Mononuclear cell (primary cell): Measurements from ENCODE around the gene DDX31. TPM values are rescaled to one million over a fixed set of nuclear protein-coding genes. Genes with fewer than 3 reads are reported as not detected.

Experiments used
- H3K27me3 ChIP-seq: 2 replicates; pipeline ENCODE4 v1.6.0; 2011; ENCODE audit warnings: low read length, control low read depth; ENCODE audit not compliant: insufficient read depth
- H3K4me1 ChIP-seq: 2 replicates; pipeline ENCODE4 v1.5.1; 2011; ENCODE audit warnings: mild to moderate bottlenecking, low read length, control low read depth; ENCODE audit not compliant: insufficient read depth
- H3K4me3 ChIP-seq: 2 replicates; pipeline ENCODE4 v1.5.1; 2011; ENCODE audit warnings: mild to moderate bottlenecking, low read length, moderate library complexity
- H3K9me3 ChIP-seq: 2 replicates; pipeline ENCODE4 v1.5.1; 2011; ENCODE audit warnings: low read depth, mild to moderate bottlenecking, control low read depth, low read length
- total RNA-seq: library from RNA; depleted of rRNA; stranded (reverse); fragments of >200 nt; gene quantifications from one replicate; pipeline ENCODE4 v1.2.3, GENCODE V29; 2012

Gene DDX31
- total RNA-seq, 1 donor = 10.3 TPM

GRCh38 chr9:132551556-132551955 is 118.2 kb downstream of the DDX31 start:
- H3K27me3 ChIP-seq = no peaks in the 10 kb centered on the region
- H3K9me3 ChIP-seq = no peaks in the 10 kb centered on the region
- no peaks in the 10 kb centered on the region for H3K4me1 ChIP-seq
- no peak overlapping the region for H3K4me3 ChIP-seq

DNA sequence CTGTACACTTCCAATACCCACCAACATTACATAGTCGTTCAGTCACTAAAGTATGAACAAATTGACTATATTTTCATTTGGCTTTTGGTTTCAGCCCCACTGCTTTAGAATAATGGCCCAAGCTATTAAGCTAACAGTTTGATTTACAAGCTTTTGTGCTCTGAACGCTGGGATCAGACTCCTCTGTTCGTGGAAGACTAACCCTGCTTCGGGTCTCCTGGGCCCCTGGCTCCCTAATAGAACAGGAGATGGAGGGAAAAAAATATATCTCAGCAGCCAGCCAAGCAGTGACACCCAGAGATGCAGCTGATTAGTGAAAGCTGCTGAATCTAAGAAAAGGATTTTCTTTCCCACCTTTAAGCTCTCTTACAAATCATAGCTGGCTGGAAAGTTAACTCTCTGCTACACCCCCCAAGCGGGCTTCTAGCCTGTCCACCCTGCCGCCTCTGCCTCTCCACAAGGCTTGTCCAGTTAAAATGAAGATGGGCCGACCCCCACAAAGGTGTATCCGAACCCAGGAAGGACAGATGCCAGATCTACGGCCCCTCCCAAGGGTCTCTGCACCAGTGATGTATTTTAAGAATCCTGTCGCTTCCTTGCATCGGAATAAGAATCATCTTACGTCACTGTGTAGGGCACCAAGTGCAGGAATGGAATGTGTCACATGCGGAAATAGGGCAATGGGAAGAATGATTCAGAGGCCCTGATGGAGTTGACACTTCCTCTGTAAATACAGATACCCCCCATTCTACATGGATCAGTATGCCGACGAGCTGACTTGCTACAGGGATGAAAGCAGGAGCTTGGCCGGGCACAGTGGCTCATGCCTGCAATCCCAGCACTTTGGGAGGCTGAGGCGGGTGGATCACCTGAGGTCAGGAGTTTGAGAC is 120.8 kb downstream of the DDX31 start:
- Histone ChIP-seq H3K4me3 (no peak overlapping the region), H3K9me3 (no peaks in the 10 kb centered on the region), H3K4me1 (no peaks in the 10 kb centered on the region), H3K27me3 (no peaks in the 10 kb centered on the region)

GRCh38 chr9:132547976-132548730 is 121.6 kb downstream of the DDX31 start:
- Histone ChIP-seq H3K4me3 (no peak overlapping the region), H3K4me1 (no peaks in the 10 kb centered on the region), H3K27me3 (no peaks in the 10 kb centered on the region), H3K9me3 (no peaks in the 10 kb centered on the region)

DNA sequence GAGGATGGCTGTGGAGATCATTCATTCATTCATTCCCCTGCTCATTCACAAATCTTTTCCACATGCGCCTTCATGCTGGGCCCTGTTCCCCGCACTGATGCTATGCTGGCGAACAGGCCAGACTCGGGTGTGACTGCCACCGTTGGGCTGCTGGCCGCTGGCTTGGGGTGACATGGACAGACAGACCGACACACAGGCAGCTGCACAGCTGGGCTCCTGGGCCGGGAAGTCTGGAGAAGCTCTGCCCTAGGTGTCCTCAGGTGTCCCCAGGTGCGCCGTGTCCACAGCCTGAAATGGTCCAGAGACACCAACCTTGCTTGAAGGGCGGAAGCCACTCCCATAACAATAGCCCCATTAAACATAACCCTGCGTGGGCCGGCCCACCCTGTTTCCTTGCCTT is 122.3 kb downstream of the DDX31 start:
- Histone ChIP-seq H3K4me1 (no peaks in the 10 kb centered on the region), H3K4me3 (no peak overlapping the region), H3K9me3 (no peaks in the 10 kb centered on the region), H3K27me3 (no peaks in the 10 kb centered on the region)

GRCh38 chr9:132547052-132547431 is 122.7 kb downstream of the DDX31 start:
- H3K4me3 ChIP-seq = no peak overlapping the region
- H3K27me3 ChIP-seq = no peaks in the 10 kb centered on the region
- no peaks in the 10 kb centered on the region for H3K4me1 ChIP-seq
- no peaks in the 10 kb centered on the region for H3K9me3 ChIP-seq

DNA sequence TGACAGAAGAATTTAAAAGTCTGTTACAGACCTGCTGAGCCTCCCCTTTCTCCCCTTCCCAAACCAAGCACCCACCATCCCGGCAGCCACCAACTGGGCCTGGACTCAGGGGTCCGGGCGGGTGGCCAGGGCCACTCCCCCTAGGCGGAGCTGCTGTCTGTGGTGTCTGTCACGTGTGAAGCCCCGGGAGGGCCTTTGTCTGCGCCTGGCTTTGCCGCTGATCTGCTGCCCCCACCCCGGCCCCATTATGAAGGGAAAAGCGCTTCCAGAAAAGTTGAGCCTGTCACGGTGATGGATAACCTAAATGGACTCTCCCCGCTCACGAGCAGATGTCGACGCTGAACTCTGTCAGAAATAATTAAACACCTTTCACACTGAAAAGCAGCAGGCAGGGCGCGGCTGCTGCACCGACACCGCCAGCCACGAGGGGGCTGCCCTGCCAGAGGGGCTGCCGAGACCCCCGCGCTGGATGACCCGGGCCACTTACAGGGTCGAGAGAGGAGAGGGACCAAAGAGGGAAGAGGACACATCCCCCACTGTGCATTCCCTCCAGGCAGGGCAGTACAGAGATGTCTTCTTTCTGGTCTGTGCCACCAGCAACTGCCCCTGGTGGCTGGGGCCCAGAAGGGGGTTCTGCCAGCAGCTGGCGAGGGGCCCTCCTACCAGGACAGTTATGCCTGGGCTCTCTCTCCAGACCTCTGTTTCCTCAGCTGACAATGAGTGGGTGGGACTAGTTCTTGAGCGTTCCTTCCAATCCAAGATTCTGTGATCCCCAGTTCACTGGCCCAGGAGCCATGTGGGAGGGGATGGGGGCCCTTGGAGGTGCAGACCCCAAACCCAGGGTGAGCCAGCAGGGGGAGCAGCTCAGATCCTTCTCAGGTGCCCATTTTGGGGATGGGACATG is 123.4 kb downstream of the DDX31 start:
- H3K4me3 ChIP-seq = no peak overlapping the region

GRCh38 chr9:132545578-132545977 is 124.2 kb downstream of the DDX31 start:
- Histone ChIP-seq H3K9me3 (no peaks in the 10 kb centered on the region), H3K27me3 (no peaks in the 10 kb centered on the region), H3K4me1 (no peaks in the 10 kb centered on the region), H3K4me3 (no peak overlapping the region)

More for the DNA sequence above, 123.4 kb downstream of the DDX31 start:
- no peaks in the 10 kb centered on the region for H3K27me3 ChIP-seq
- no peaks in the 10 kb centered on the region for H3K9me3 ChIP-seq
- H3K4me1 ChIP-seq = no peaks in the 10 kb centered on the region

GRCh38 chr9:132543960-132544359 is 125.8 kb downstream of the DDX31 start:
- Histone ChIP-seq H3K9me3 (no peaks in the 10 kb centered on the region), H3K27me3 (no peaks in the 10 kb centered on the region), H3K4me3 (no peak overlapping the region), H3K4me1 (no peaks in the 10 kb centered on the region)

DNA sequence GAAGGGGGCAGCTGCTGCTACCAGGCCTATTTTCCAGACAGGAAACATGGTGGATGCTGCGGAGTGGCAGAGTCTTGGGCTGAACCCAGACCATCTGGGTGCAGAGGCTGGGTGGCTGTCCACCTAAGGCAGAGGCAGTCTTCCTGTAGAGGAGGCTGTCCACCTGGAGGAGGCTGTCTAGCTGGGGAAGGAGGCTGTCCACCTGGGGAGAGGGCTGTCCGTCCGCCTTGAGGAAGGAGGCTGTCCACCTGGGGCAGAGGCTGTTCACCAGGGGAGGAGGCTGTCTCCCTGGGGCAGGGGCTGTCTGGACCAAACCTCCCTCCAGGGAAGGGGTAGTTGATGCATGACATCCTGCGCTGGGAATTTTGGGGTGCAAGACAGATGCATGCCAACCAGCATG is 126.5 kb downstream of the DDX31 start:
- H3K9me3 ChIP-seq = no peaks in the 10 kb centered on the region
- no peaks in the 10 kb centered on the region for H3K27me3 ChIP-seq
- no peak overlapping the region for H3K4me3 ChIP-seq
- no peaks in the 10 kb centered on the region for H3K4me1 ChIP-seq

Other genes with a start within 250 kb of the DDX31 start
- not detected for gene BARHL1, start 87.4 kb downstream of the DDX31 start, total RNA-seq
- 17.6 TPM for gene GTF3C4, start 481 bp upstream of the DDX31 start, total RNA-seq
- gene AK8, start 208.3 kb upstream of the DDX31 start, total RNA-seq = 0.63 TPM
- 0.52 TPM for gene SPACA9, start 208.9 kb upstream of the DDX31 start, total RNA-seq